NCI-H1048 (cell line): ENCODE data around the gene PLA2G4B.

Experiments
- DNase-seq: peaks from one replicate; lab custom pipeline; 2025; lab: John Stamatoyannopoulos, UW

PLA2G4B gene

GRCh38 chr15:41838400-41838897 lies at the start of gene PLA2G4B:
Gene PLA2G4B, plus strand, starts transcription at chr15:41838847. Its CDS starts 67 bp downstream, at chr15:41838914.
- no peak for DNase-seq

GRCh38 chr15:41789236-41789635 lies 49.4 kb upstream of the PLA2G4B start:
- no peak for DNase-seq

GRCh38 chr15:41789662-41790061 lies 49.0 kb upstream of the PLA2G4B start:
- no peak for DNase-seq

- no peak for DNase-seq
Measured at GRCh38 chr15:41790169-41790568, 48.5 kb upstream of the PLA2G4B start.

GRCh38 chr15:41790756-41791546 lies 47.7 kb upstream of the PLA2G4B start:
- no peak for DNase-seq

- DNase-seq, result no peak
Measured at GRCh38 chr15:41791547-41791937, 47.1 kb upstream of the PLA2G4B start.

GRCh38 chr15:41792000-41792637 lies 46.5 kb upstream of the PLA2G4B start:
- no peak for DNase-seq

GRCh38 chr15:41794081-41794480 lies 44.6 kb upstream of the PLA2G4B start:
- DNase-seq, result no peak

GRCh38 chr15:41795996-41796856 lies 42.4 kb upstream of the PLA2G4B start:
- no peak for DNase-seq

GRCh38 chr15:41797201-41797944 lies 41.3 kb upstream of the PLA2G4B start:
- no peak for DNase-seq

- no peak for DNase-seq
Measured at GRCh38 chr15:41798607-41799487, 39.8 kb upstream of the PLA2G4B start.

GRCh38 chr15:41799488-41799805 lies 39.2 kb upstream of the PLA2G4B start:
- no peak for DNase-seq

- no peak for DNase-seq
Measured at GRCh38 chr15:41801185-41801584, 37.5 kb upstream of the PLA2G4B start.

GRCh38 chr15:41801850-41802455 lies 36.7 kb upstream of the PLA2G4B start:
- DNase-seq, result no peak

GRCh38 chr15:41804361-41804760 lies 34.3 kb upstream of the PLA2G4B start:
- DNase-seq, result no peak

- no peak for DNase-seq
Measured at GRCh38 chr15:41804916-41805666, 33.6 kb upstream of the PLA2G4B start.

- no peak for DNase-seq
Measured at GRCh38 chr15:41805711-41806110, 32.9 kb upstream of the PLA2G4B start.

- no peak for DNase-seq
Measured at GRCh38 chr15:41806291-41807181, 32.1 kb upstream of the PLA2G4B start.

- DNase-seq, result no peak
Measured at GRCh38 chr15:41809121-41809520, 29.5 kb upstream of the PLA2G4B start.
